T follicular helper cell (primary cell): ENCODE data around the gene DMRT2.

Source experiments
- DNase-seq: peaks from one replicate; pipeline ENCODE4 v3.0.0-alpha.2; 2020; ENCODE audit warnings: low read depth

Gene DMRT2

GRCh38 chr9:1094749-1095148, 44.6 kb downstream of the DMRT2 start:
- DNase-seq, result no peak

DNA sequence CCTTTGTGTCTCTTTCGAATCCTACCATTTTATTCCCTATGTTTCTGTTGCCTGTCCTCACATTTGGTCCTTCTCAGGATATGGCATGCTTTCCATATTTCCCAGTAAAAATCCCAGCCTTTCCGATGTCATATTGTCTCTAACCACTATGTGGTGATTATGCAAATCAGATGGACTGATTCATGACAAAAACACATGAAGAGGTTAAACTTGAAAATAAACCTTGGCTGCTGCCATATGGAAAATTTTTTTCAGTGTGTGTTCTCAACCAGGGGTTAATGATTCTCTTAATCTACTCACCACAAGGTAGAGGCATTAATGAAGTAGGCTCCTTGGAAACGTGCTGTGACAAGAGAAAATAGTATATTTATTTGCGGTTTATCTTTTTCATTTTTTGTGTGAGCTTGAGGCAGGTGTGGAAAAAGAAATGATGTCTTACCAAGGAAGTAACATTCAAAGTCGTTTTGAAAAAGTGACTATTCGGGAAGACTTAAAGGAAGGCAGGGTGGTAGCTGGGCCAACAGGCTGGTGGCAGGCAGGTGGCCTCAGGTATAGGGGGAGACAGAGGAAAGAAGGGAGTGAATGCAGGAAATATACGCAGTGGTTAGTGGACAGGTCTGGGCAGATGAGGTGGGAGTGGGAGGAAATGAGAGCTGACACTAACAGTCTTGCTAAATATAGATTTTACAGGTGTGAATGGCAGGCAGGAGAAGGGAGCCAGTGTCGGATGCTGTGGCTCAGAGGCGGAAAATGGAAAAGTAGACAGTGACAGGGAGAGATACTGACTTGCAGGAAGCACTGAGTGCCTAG, 46.2 kb downstream of the DMRT2 start:
- DNase-seq, result no peak

DNA sequence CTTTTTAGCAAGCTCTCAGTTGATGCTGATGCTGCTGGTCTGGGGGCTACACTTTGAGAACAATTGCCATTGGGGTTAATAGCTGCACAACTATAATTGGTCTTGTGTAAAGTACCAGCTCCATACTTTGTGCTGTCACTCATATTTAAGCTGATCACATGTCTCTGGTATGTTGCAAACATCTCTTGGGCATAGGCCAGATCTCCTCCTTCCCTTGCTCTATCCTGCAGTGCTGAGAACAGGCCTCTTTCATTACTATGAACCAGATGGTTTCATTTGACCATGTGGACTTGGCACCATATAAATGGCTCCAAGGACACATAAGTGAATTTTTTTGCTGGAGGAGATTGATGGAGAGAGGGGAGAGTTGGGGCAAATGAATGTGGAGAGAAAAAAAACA, 48.4 kb downstream of the DMRT2 start:
- no peak for DNase-seq

DNA sequence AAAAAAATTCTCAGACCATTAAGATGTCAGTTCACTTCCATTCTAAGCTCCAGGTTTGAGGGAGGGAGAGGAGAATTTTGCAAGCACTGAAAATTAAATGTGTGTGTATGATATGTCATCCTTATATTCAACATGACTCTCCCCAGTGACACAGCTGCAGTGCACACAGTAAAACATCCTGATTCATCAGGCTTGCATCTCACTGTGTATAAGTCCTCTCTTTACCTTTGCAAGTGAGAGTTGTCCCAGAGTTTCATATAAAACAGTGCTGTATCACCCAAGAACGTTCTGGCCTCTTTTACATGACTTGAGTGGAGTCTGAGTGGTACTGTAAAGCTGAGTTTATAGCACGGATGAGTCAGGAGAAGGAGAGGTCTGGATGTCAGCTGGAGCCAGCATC, 50.0 kb downstream of the DMRT2 start:
- DNase-seq, result no peak

- DNase-seq, result no peak
These were observed 50.8 kb downstream of the DMRT2 start for GRCh38 chr9:1100945-1101344.

GRCh38 chr9:1101846-1102641, 51.9 kb downstream of the DMRT2 start:
- DNase-seq, result no peak

DNA sequence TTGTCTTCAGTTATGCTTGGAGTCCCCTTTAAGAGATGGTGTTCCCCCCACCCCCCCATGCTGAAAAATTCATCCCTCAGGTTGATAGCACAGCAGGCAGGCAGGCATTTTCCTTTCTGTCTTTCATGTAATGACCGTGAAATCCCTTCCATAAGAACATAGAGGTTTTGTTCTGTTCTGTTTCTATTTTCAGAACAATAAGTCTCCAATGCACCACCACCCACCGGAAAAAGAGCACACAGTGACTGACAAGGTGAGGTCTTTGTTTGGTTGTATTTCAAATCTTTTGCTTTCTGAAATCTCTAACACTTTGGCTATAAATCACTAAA, 52.4 kb downstream of the DMRT2 start:
- no peak for DNase-seq
